B cell (primary cell): ENCODE data around the gene MAP4K1. TPM values are rescaled to one million over a fixed set of nuclear protein-coding genes. Genes with fewer than 3 reads are reported as not detected.

Source experiments
- ATAC-seq: fragments of 200-7000 bp; cut with Tn5 transposase; one replicate; pipeline ENCODE4 v1.10.0; 2021; ENCODE audit warnings: low read depth, mild to moderate bottlenecking, moderate number of reproducible peaks, moderate library complexity
- CTCF ChIA-PET: fragments of 350-600 bp; sonication (Branson Sonifier 250); formaldehyde crosslinking; loops from one replicate; lab custom pipeline; 2021; ENCODE audit warnings: antibody characterized with exemption, inconsistent platforms; lab: Charles Lee
- POLR2A ChIA-PET: fragments of 350-600 bp; sonication (Branson Sonifier 250); formaldehyde crosslinking; loops from one replicate; lab custom pipeline; 2021; ENCODE audit warnings: antibody characterized with exemption; lab: Charles Lee
- DNase-seq: peaks from one replicate; pipeline ENCODE4 v3.0.0; 2013
- H2AFZ ChIP-seq: 2 replicates; pipeline ENCODE4 v1.6.1; 2012; ENCODE audit warnings: mild to moderate bottlenecking, low read depth, low read length; ENCODE audit not compliant: insufficient read depth, poor library complexity, severe bottlenecking
- H3K27ac ChIP-seq, 2 donors: 1 replicate in 1 of 2; 2 replicates in 1 of 2; pipeline ENCODE4 v1.5.1; 2012 to 2013; ENCODE audit warnings: low read length in 2 of 2, mild to moderate bottlenecking in 2 of 2, moderate library complexity in 1 of 2
- H3K27me3 ChIP-seq, 4 experiments: fragments of 200-600 bp in 1 of 4; sonication (generic) in 1 of 4; replicated peaks in 1 of 4; 1 replicate in 2 of 4; 2 replicates in 2 of 4; pipeline versions ENCODE4 v1.6.1 to v1.7.0; 2013 to 2016; ENCODE audit warnings: low read length in 3 of 4, mild to moderate bottlenecking in 2 of 4, mixed read lengths in 1 of 4, moderate library complexity in 1 of 4; ENCODE audit not compliant: insufficient read depth in 4 of 4, control insufficient read depth in 3 of 4; ENCODE audit errors: control extremely low read depth in 1 of 4
- H3K36me3 ChIP-seq, 2 experiments: replicated peaks in 1 of 2; 1 replicate in 1 of 2; 2 replicates in 1 of 2; pipeline versions ENCODE4 v1.6.1 to v1.7.1; 2013; ENCODE audit warnings: low read length in 1 of 2; ENCODE audit not compliant: insufficient read depth in 2 of 2, control insufficient read depth in 1 of 2; ENCODE audit errors: control extremely low read depth in 1 of 2, extremely low read depth in 1 of 2
- H3K4me1 ChIP-seq, 2 donors: fragments of 200-600 bp in 1 of 2; sonication (generic) in 1 of 2; 1 replicate in 1 of 2; 2 replicates in 1 of 2; pipeline versions ENCODE4 v1.5.1 to v1.6.1; 2013 to 2017; ENCODE audit warnings: low read length in 2 of 2; ENCODE audit not compliant: control insufficient read depth in 2 of 2, insufficient read depth in 2 of 2
- H3K4me2 ChIP-seq: replicated peaks from 2 replicates; pipeline ENCODE3; 2012; ENCODE audit warnings: mild to moderate bottlenecking, low read depth, low read length; ENCODE audit not compliant: poor library complexity, severe bottlenecking
- H3K4me3 ChIP-seq, 5 experiments: fragments of 200-600 bp in 1 of 5; sonication (generic) in 1 of 5; 1 replicate in 3 of 5; 2 replicates in 2 of 5; pipeline versions ENCODE4 v1.5.1 to v1.7.0; 2011 to 2016; ENCODE audit warnings: low read length in 4 of 5, mild to moderate bottlenecking in 4 of 5, low read depth in 2 of 5, control low read depth in 1 of 5, moderate library complexity in 1 of 5; ENCODE audit not compliant: insufficient read depth in 1 of 5; ENCODE audit errors: control extremely low read depth in 1 of 5, extremely low read depth in 1 of 5
- H3K79me2 ChIP-seq: fragments of 200-600 bp; sonication (generic); one replicate; pipeline ENCODE4 v1.6.0; 2016; ENCODE audit warnings: low read length; ENCODE audit not compliant: control insufficient read depth, insufficient read depth
- H3K9ac ChIP-seq: fragments of 200-600 bp; sonication (generic); 2 replicates; pipeline ENCODE4 v1.6.1; 2017; ENCODE audit warnings: mild to moderate bottlenecking, low read length, moderate library complexity
- H3K9me3 ChIP-seq, 3 donors: one replicate each; pipeline versions ENCODE4 v1.6.1 to v1.7.1; 2013; ENCODE audit warnings: low read length in 2 of 3; ENCODE audit not compliant: control insufficient read depth in 2 of 3, insufficient read depth in 1 of 3; ENCODE audit errors: control extremely low read depth in 1 of 3
- H4K20me1 ChIP-seq: 2 replicates; pipeline ENCODE4 v1.6.0; 2012; ENCODE audit warnings: mild to moderate bottlenecking, low read length; ENCODE audit not compliant: insufficient read depth, control insufficient read depth, poor library complexity, severe bottlenecking
- H3K27ac Mint-ChIP-seq: one replicate; pipeline ENCODE4 v1.8.0; 2021; ENCODE audit warnings: mixed read lengths
- H3K27me3 Mint-ChIP-seq: one replicate; pipeline ENCODE4 v1.8.0; 2021; ENCODE audit warnings: mixed read lengths
- H3K4me1 Mint-ChIP-seq: one replicate; pipeline ENCODE4 v1.8.0; 2021; ENCODE audit warnings: mixed read lengths
- H3K4me3 Mint-ChIP-seq: one replicate; pipeline ENCODE4 v1.8.0; 2021; ENCODE audit warnings: mixed read lengths
- H3K9me3 Mint-ChIP-seq: one replicate; pipeline ENCODE4 v1.8.0; 2022; ENCODE audit warnings: mixed read lengths; ENCODE audit not compliant: insufficient read depth
- EZH2 ChIP-seq: IDR thresholded peaks from 2 replicates; pipeline ENCODE4 v1.6.1; 2012; ENCODE audit warnings: borderline replicate concordance, low read depth, mild to moderate bottlenecking, moderate library complexity, low read length; ENCODE audit not compliant: insufficient read depth, poor library complexity, severe bottlenecking
- WGBS: methylation state at CpG from one replicate; pipeline ENCODE4 v1.1.5; 2013; ENCODE audit warnings: missing lambda C conversion rate; ENCODE audit not compliant: insufficient coverage; 5-methylcytosine and 5-hydroxymethylcytosine counted together
- intact Hi-C: fragments of 100-400 bp; cut with micrococcal nuclease; formaldehyde crosslinking; loops from one replicate; pipeline ENCODE4 v1.10.0; 2022
- polyA plus RNA-seq: library from polyadenylated mRNA; depleted of rRNA; stranded (reverse); fragments of >200 nt; gene quantifications from 2 replicates; pipeline ENCODE4 v1.2.3, GENCODE V29; 2012
- total RNA-seq, 2 donors: library from RNA; stranded (reverse); fragments of 120-200 nt in 1 of 2; gene quantifications; 1 replicate in 1 of 2; 2 replicates in 1 of 2; pipeline versions ENCODE4 v1.2.3 to v1.2.4, GENCODE V29; 2013 to 2022
- TF ChIP-seq, protein P1 (sequence below): fragments of 200-600 bp; IDR thresholded peaks from one replicate; pipeline ENCODE4 v1.8.0; 2022; ENCODE audit warnings: antibody characterized with exemption, mild to moderate bottlenecking

MAP4K1 gene
- total and polyA plus RNA-seq, 2 donors (not counting 1 experiment from before 2014, with no cell fraction given), result 291 to 415 TPM

- no peak overlapping the region for H3K27ac ChIP-seq
- no peak overlapping the region for H2AFZ ChIP-seq
- Mint-ChIP-seq H3K27ac (no peak overlapping the region), H3K9me3 (peaks cover 5% of the 10 kb centered on the region), H3K27me3 (peaks cover 13% of the 10 kb centered on the region), H3K4me3 (no peak overlapping the region), H3K4me1 (peaks cover 13% of the 10 kb centered on the region)
- no CpG with 5 or more reads among the region's 1 CpG for WGBS
- intact Hi-C loops, result no loop called here
- ChIA-PET POLR2A (no interaction called here), CTCF (interaction anchor here (0.7 kb wide), 1 partner anchor 144 kb away, joined by 5 read pairs; no protein-coding TSS in a partner anchor)
- H3K4me2 ChIP-seq, result no peak overlapping the region
- ATAC-seq (no peak), DNase-seq (no peak)
- no peaks in the 10 kb centered on the region for H4K20me1 ChIP-seq
- no peak overlapping the region for H3K9ac ChIP-seq
- H3K4me3 ChIP-seq, result no peak overlapping the region
- peaks cover 0 to 23% (median 11%) of the 10 kb centered on the region in 3 donors for H3K9me3 ChIP-seq
- peaks cover 0 to 23% (median 5%) of the 10 kb centered on the region in 4 experiments for H3K27me3 ChIP-seq
- TF ChIP-seq EZH2, result no peak
- no peaks in the 10 kb centered on the region for H3K79me2 ChIP-seq
- H3K36me3 ChIP-seq, result no peaks in the 10 kb centered on the region
- H3K4me1 ChIP-seq, result peaks cover 4 to 13% of the 10 kb centered on the region in 2 donors
Observed at GRCh38 chr19:38539751-38540150, 78.0 kb downstream of the MAP4K1 start.

GRCh38 chr19:38538793-38539528, 78.8 kb downstream of the MAP4K1 start:
- Histone ChIP-seq H3K4me1 (peaks cover 0 to 5% of the 10 kb centered on the region in 2 donors), H3K79me2 (no peaks in the 10 kb centered on the region), H3K4me2 (no peak overlapping the region), H2AFZ (no peak overlapping the region), H3K9me3 (peaks cover 0 to 29% (median 17%) of the 10 kb centered on the region in 3 donors), H3K4me3 (no peak overlapping the region), H3K9ac (no peak overlapping the region), H3K36me3 (no peaks in the 10 kb centered on the region), H3K27me3 (peaks cover 0 to 25% (median 7%) of the 10 kb centered on the region in 4 experiments), H4K20me1 (no peaks in the 10 kb centered on the region), H3K27ac (no peak overlapping the region)
- no peak for DNase-seq
- ChIA-PET CTCF (interaction anchor here (0.7 to 1.3 kb wide), 2 partner anchors 95 to 144 kb away, joined by 3 to 5 read pairs; no protein-coding TSS in a partner anchor), POLR2A (no interaction called here)
- ATAC-seq, result no peak
- Mint-ChIP-seq H3K27ac (no peak overlapping the region), H3K4me3 (no peak overlapping the region), H3K9me3 (peaks cover 5% of the 10 kb centered on the region), H3K27me3 (peaks cover 21% of the 10 kb centered on the region), H3K4me1 (peaks cover 5% of the 10 kb centered on the region)
- no CpG with 5 or more reads among the region's 6 CpGs for WGBS
- TF ChIP-seq, protein P1, sequence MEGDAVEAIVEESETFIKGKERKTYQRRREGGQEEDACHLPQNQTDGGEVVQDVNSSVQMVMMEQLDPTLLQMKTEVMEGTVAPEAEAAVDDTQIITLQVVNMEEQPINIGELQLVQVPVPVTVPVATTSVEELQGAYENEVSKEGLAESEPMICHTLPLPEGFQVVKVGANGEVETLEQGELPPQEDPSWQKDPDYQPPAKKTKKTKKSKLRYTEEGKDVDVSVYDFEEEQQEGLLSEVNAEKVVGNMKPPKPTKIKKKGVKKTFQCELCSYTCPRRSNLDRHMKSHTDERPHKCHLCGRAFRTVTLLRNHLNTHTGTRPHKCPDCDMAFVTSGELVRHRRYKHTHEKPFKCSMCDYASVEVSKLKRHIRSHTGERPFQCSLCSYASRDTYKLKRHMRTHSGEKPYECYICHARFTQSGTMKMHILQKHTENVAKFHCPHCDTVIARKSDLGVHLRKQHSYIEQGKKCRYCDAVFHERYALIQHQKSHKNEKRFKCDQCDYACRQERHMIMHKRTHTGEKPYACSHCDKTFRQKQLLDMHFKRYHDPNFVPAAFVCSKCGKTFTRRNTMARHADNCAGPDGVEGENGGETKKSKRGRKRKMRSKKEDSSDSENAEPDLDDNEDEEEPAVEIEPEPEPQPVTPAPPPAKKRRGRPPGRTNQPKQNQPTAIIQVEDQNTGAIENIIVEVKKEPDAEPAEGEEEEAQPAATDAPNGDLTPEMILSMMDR, result no peak
- TF ChIP-seq EZH2, result no peak
- intact Hi-C loops, result no loop called here
